Right renal cortex interstitium (tissue), 3 donors: ENCODE measurements around the gene SCG5. TPM values are rescaled to one million over a fixed set of nuclear protein-coding genes. Genes with fewer than 3 reads are reported as not detected.

ENCODE experiments used
- DNase-seq, 3 donors: peaks; one replicate each; pipeline ENCODE4 v3.0.0-alpha.2; 2013; ENCODE audit warnings: low read depth in 3 of 3, low spot score in 2 of 3
- polyA plus RNA-seq, 3 donors: library from polyadenylated mRNA; unstranded; fragments of 120-200 nt; gene quantifications; one replicate each; pipeline ENCODE4 v1.2.1, GENCODE V29; 2013; ENCODE audit not compliant: insufficient read length in 3 of 3

Gene SCG5
- polyA plus RNA-seq, 3 donors, result 21.8 to 27.6 (median 23.1) TPM

- no peak for DNase-seq
These were observed 49.6 kb downstream of the SCG5 start for GRCh38 chr15:32690941-32691688.

GRCh38 chr15:32691689-32692038, 50.2 kb downstream of the SCG5 start:
- no peak for DNase-seq

GRCh38 chr15:32692286-32692685, 50.8 kb downstream of the SCG5 start:
- DNase-seq, result no peak

- no peak for DNase-seq
These were observed 52.9 kb downstream of the SCG5 start for GRCh38 chr15:32694222-32694983.

GRCh38 chr15:32698773-32699390, 57.4 kb downstream of the SCG5 start:
- no peak for DNase-seq

GRCh38 chr15:32700501-32701150, 59.1 kb downstream of the SCG5 start:
- DNase-seq, result no peak

GRCh38 chr15:32701863-32702262, 60.4 kb downstream of the SCG5 start:
- no peak for DNase-seq

- DNase-seq, result no peak
These were observed 63.0 kb downstream of the SCG5 start for GRCh38 chr15:32704395-32704981.

GRCh38 chr15:32705446-32705845, 63.9 kb downstream of the SCG5 start:
- no peak for DNase-seq

- DNase-seq, result no peak
These were observed 65.2 kb downstream of the SCG5 start for GRCh38 chr15:32706704-32707103.

GRCh38 chr15:32707436-32707835, 65.9 kb downstream of the SCG5 start:
- DNase-seq, result no peak

GRCh38 chr15:32709295-32710033, 68.0 kb downstream of the SCG5 start:
- no peak for DNase-seq

GRCh38 chr15:32715276-32715675, 73.8 kb downstream of the SCG5 start:
- DNase-seq, result no peak

- no peak for DNase-seq
These were observed 74.9 kb downstream of the SCG5 start for GRCh38 chr15:32716216-32716914.

GRCh38 chr15:32716915-32717425, 75.5 kb downstream of the SCG5 start:
- DNase-seq, result no peak

- no peak for DNase-seq
These were observed 76.1 kb downstream of the SCG5 start, which contains the start of gene GREM1 for GRCh38 chr15:32717426-32718226. Gene GREM1, plus strand, starts transcription at chr15:32718004. Its CDS starts 12,687 bp downstream, at chr15:32730691.

- no peak for DNase-seq
These were observed 76.8 kb downstream of the SCG5 start for GRCh38 chr15:32718227-32718820.
